Parathyroid adenoma (tissue), 2 donors: ENCODE data around the gene P4HTM.
A peak's percentile ranks its signal among the peaks of the same experiment; 100 is the strongest.

Experiments used
- H2AFZ ChIP-seq: fragments of 300-600 bp; sonication (generic); one replicate; pipeline ENCODE4 v1.7.0; 2017; ENCODE audit warnings: antibody characterized with exemption, mild to moderate bottlenecking
- H3K27ac ChIP-seq: fragments of 300-600 bp; sonication (generic); one replicate; pipeline ENCODE4 v1.7.0; 2017
- H3K27me3 ChIP-seq: fragments of 300-600 bp; sonication (generic); one replicate; pipeline ENCODE4 v1.7.0; 2017; ENCODE audit warnings: low read length; ENCODE audit not compliant: control insufficient read depth, insufficient read depth
- H3K36me3 ChIP-seq: fragments of 300-600 bp; sonication (generic); one replicate; pipeline ENCODE4 v1.7.0; 2017; ENCODE audit warnings: low read length; ENCODE audit not compliant: control insufficient read depth, insufficient read depth
- H3K4me1 ChIP-seq: fragments of 300-600 bp; sonication (generic); one replicate; pipeline ENCODE4 v1.7.0; 2017; ENCODE audit warnings: control low read depth
- H3K4me2 ChIP-seq: fragments of 300-600 bp; sonication (generic); one replicate; pipeline ENCODE4 v1.7.0; 2017; ENCODE audit warnings: low read length
- H3K4me3 ChIP-seq: fragments of 300-600 bp; sonication (generic); one replicate; pipeline ENCODE4 v1.7.0; 2017; ENCODE audit warnings: low read depth, low read length
- H3K79me2 ChIP-seq: fragments of 300-600 bp; sonication (generic); one replicate; pipeline ENCODE4 v1.7.0; 2017; ENCODE audit warnings: control low read depth
- H3K9ac ChIP-seq: fragments of 300-600 bp; sonication (generic); one replicate; pipeline ENCODE4 v1.7.0; 2017; ENCODE audit warnings: mild to moderate bottlenecking
- H3K9me3 ChIP-seq: fragments of 300-600 bp; sonication (generic); one replicate; pipeline ENCODE4 v1.7.0; 2017; ENCODE audit warnings: low read length; ENCODE audit not compliant: control insufficient read depth
- TF ChIP-seq, protein P1 (sequence below): fragments of 300-600 bp; sonication (generic); IDR thresholded peaks from one replicate; pipeline ENCODE4 v1.7.0; 2017; ENCODE audit warnings: antibody characterized with exemption, mild to moderate bottlenecking
- donor health status: primary hyperparathyroidism.

Gene P4HTM

DNA sequence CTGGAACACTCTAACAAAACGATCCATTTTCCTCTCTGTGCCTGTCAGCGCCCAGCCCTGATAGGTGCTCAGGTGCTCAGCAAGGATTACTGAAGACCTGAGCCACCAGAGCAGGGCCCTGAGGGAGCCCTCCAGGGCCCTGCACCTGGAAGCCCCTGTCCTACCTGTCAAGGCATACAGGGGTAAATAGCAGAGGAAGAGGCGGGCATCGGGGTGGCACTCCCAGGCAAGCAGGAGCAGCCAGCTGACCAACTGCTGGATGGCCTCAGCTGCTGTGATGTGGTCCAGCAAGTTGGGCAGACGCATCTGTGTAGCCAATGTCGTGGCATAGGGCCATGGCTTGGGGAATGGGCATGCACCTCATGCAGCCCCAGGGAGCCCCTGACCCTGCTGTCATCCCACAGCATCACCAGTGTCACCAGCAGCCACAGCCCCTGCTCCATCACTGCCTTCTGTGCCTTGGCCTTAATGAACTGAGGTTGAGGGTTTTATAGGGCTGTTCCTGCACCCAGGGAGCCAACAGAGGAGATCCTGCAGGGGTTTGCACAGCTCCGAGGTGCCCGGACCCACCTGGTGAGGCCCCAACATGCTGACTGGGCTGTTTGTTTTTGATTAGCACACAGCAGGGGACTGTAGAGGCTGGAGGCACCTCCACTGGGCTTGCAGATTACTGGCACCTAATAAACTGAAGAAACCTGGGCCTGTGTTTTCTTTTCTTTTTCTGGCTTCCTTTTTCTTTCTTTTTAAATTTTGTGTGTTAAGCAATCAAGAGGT is 9.2 kb downstream of the P4HTM start:
- Histone ChIP-seq H2AFZ (no peak overlapping the region), H3K4me1 (peaks cover 21% of the 10 kb centered on the region), H3K27ac (peak overlapping the region; percentile 65), H3K9ac (no peak overlapping the region), H3K4me2 (no peak overlapping the region), H3K27me3 (no peaks in the 10 kb centered on the region), H3K79me2 (peaks cover 18% of the 10 kb centered on the region), H3K4me3 (no peak overlapping the region), H3K9me3 (no peaks in the 10 kb centered on the region), H3K36me3 (no peaks in the 10 kb centered on the region)
- TF ChIP-seq, protein P1, sequence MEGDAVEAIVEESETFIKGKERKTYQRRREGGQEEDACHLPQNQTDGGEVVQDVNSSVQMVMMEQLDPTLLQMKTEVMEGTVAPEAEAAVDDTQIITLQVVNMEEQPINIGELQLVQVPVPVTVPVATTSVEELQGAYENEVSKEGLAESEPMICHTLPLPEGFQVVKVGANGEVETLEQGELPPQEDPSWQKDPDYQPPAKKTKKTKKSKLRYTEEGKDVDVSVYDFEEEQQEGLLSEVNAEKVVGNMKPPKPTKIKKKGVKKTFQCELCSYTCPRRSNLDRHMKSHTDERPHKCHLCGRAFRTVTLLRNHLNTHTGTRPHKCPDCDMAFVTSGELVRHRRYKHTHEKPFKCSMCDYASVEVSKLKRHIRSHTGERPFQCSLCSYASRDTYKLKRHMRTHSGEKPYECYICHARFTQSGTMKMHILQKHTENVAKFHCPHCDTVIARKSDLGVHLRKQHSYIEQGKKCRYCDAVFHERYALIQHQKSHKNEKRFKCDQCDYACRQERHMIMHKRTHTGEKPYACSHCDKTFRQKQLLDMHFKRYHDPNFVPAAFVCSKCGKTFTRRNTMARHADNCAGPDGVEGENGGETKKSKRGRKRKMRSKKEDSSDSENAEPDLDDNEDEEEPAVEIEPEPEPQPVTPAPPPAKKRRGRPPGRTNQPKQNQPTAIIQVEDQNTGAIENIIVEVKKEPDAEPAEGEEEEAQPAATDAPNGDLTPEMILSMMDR, result no peak

DNA sequence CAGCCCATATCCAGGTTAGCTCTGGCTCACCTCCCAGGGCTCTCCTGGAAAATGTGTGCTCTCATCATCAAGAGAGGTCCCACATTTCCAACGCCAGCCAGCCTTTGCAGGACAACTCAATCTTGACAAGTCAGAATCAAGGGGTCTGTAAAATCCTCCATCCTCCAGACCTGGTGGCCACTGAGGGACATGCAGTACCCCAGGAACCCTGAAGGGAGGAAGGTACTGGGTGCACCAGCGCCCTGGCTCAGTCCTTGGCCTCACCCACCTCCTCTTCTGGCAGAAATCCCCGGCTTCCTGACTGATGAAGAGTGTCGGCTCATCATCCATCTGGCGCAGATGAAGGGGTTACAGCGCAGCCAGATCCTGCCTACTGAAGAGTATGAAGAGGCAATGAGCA is 11.1 kb downstream of the P4HTM start:
- Histone ChIP-seq H3K36me3 (no peaks in the 10 kb centered on the region), H3K27ac (no peak overlapping the region), H3K9me3 (no peaks in the 10 kb centered on the region), H3K4me2 (no peak overlapping the region), H3K27me3 (no peaks in the 10 kb centered on the region), H3K9ac (no peak overlapping the region), H2AFZ (no peak overlapping the region), H3K4me3 (no peak overlapping the region), H3K79me2 (peaks cover 27% of the 10 kb centered on the region), H3K4me1 (peaks cover 21% of the 10 kb centered on the region)
- TF ChIP-seq, protein P1, result no peak

DNA sequence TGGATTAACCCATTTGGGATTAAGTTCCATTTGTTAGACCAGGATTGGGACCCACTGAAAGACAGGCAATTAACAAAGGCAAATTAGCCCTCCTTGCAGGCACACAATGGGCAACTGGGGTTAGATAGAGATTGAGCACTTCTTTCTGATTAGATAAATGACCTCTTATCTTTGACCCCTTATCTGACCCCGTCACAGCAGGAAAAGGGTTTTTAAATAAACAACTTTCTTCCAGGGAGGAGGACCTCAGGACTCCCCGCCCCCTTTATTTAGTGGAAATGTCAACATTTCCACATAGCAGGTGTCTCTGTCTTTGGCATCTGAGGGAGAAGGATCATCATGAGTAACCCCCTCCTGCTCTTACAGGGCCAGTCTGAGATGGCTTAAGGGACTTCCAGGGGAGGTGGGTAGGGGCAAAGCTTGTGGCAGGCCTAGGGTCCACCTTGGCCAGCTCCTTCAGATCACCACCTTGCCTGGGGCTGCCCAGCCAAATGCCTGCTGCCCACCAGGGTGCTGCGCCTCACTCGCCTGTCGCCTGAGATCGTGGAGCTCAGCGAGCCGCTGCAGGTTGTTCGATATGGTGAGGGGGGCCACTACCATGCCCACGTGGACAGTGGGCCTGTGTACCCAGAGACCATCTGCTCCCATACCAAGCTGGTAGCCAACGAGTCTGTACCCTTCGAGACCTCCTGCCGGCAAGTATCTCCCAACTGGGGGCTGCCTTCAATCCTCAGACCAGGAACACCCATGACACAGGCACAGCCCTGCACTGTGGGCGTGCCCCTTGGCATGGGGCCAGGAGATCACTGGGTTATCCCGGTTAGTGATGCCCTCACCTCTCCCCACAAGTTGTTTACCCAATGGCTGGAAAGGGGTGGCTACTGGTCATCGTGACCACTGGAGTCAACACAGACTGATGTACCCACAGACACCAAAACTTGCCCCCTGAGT is 14.6 kb downstream of the P4HTM start:
- no peaks in the 10 kb centered on the region for H3K27me3 ChIP-seq
- no peak overlapping the region for H2AFZ ChIP-seq
- H3K4me3 ChIP-seq, result no peak overlapping the region
- no peak overlapping the region for H3K4me2 ChIP-seq
- TF ChIP-seq, protein P1, result no peak
- H3K4me1 ChIP-seq, result peaks cover 8% of the 10 kb centered on the region
- no peaks in the 10 kb centered on the region for H3K9me3 ChIP-seq
- H3K27ac ChIP-seq, result no peak overlapping the region
- H3K9ac ChIP-seq, result no peak overlapping the region
- H3K79me2 ChIP-seq, result peaks cover 32% of the 10 kb centered on the region
- H3K36me3 ChIP-seq, result no peaks in the 10 kb centered on the region

DNA sequence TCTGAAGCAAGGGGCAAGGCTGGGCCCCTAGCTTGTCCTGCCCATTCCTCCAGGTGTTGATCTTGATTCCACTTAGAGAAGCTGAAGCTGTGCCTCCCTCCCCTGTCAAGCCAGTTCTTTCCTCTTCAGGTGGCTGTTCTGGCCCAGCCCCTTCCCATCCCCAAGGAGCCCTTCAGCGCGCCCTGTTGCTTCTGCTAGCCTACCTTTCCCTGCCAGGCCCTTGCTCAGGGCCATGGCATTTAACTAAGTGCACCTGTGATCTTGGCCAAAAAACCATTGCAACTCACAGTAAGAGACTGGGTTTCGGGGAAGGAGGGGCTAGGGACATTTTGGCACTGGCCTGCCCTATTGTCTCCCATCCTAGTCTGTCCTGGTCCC is 15.3 kb downstream of the P4HTM start:
- Histone ChIP-seq H3K4me3 (no peak overlapping the region), H2AFZ (no peak overlapping the region), H3K9me3 (no peaks in the 10 kb centered on the region), H3K9ac (no peak overlapping the region), H3K4me2 (no peak overlapping the region), H3K79me2 (peaks cover 32% of the 10 kb centered on the region), H3K27ac (no peak overlapping the region), H3K4me1 (peaks cover 6% of the 10 kb centered on the region), H3K36me3 (no peaks in the 10 kb centered on the region), H3K27me3 (no peaks in the 10 kb centered on the region)
- TF ChIP-seq, protein P1, result no peak
